Measurements from ENCODE around the gene EXOSC1. TPM values are rescaled to one million over a fixed set of nuclear protein-coding genes. Genes with fewer than 3 reads are reported as not detected.

The EXOSC1 gene
- total RNA-seq, 4 donors from 2014 or later = 24.9 to 54.5 (median 28.0) TPM

DNA sequence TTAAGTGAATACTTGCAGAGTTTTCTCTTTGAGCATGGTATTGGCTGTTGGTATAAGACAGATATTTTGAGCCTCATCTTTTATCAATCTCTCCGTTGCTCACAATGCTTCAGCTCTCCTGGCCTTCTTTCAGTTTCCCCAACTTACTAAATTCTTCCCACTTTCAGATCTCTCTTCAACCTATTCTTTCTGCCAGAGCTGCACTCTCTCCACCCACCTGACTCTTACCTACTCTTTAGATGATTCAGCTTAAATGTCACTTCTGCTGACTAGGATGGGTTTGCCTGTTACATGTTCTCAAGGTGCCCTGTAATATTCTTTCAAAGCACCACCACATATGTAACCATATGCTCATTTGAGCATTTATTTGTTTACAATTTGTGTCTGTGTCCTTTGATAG is 1.6 kb downstream of the EXOSC1 start:
- H3K36me3 ChIP-seq = peaks cover 0 to 44% of the 10 kb centered on the region in 2 donors
- TF ChIP-seq EP300 (IDR thresholded peaks at IDR 0.05) (no peak), POLR2AphosphoS5 (IDR thresholded peaks at IDR 0.05) (no peak), POLR2A (IDR thresholded peaks at IDR 0.05) (no peak)
- TF ChIP-seq, protein P1, sequence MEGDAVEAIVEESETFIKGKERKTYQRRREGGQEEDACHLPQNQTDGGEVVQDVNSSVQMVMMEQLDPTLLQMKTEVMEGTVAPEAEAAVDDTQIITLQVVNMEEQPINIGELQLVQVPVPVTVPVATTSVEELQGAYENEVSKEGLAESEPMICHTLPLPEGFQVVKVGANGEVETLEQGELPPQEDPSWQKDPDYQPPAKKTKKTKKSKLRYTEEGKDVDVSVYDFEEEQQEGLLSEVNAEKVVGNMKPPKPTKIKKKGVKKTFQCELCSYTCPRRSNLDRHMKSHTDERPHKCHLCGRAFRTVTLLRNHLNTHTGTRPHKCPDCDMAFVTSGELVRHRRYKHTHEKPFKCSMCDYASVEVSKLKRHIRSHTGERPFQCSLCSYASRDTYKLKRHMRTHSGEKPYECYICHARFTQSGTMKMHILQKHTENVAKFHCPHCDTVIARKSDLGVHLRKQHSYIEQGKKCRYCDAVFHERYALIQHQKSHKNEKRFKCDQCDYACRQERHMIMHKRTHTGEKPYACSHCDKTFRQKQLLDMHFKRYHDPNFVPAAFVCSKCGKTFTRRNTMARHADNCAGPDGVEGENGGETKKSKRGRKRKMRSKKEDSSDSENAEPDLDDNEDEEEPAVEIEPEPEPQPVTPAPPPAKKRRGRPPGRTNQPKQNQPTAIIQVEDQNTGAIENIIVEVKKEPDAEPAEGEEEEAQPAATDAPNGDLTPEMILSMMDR (IDR thresholded peaks at IDR 0.05) = no peak
- no peak overlapping the region for H3K27ac ChIP-seq
- H3K4me3 ChIP-seq = no peak overlapping the region
- H3K4me1 ChIP-seq = peaks cover 0 to 43% (median 21%) of the 10 kb centered on the region in 3 donors
- H3K27me3 ChIP-seq = no peaks in the 10 kb centered on the region
- no peaks in the 10 kb centered on the region for H3K9me3 ChIP-seq
- ATAC-seq = no peak
- WGBS, 2 donors (ENCODE audit: low coverage in 1 of 2) = 75 to 82% methylated on average over 1 of the region's 1 CpG

DNA sequence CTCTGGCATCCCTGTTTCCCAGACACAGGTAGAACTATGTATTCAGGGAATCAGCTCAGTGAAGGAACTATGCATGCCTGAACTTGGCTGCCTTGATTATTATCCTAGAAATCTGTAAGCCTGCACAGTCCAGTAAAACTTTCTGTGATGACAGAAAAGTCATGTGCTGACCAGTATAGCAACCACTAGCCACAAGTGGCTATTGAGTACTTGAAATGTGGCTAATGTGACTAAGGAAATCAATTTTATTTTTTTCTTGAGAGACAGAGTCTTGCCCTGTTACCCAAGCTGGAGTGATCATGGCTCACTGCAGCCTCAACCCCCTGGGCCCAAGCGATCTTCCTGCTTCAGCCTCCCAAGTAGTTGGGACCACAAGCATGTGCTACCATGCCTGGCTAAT is 3.5 kb downstream of the EXOSC1 start:
- H3K36me3 ChIP-seq = peaks cover 0 to 63% of the 10 kb centered on the region in 2 donors
- H3K27me3 ChIP-seq = no peaks in the 10 kb centered on the region
- H3K4me1 ChIP-seq = peaks cover 0 to 25% (median 12%) of the 10 kb centered on the region in 3 donors
- H3K4me3 ChIP-seq = no peak overlapping the region
- no peak for ATAC-seq
- TF ChIP-seq, protein P1 (IDR thresholded peaks at IDR 0.05) = no peak
- TF ChIP-seq POLR2AphosphoS5 (IDR thresholded peaks at IDR 0.05) (no peak), POLR2A (IDR thresholded peaks at IDR 0.05) (no peak), EP300 (IDR thresholded peaks at IDR 0.05) (no peak)
- WGBS, 2 donors (ENCODE audit: low coverage in 1 of 2) = 88 to 100% methylated on average over 1 of the region's 1 CpG
- H3K27ac ChIP-seq = no peak overlapping the region
- no peaks in the 10 kb centered on the region for H3K9me3 ChIP-seq

DNA sequence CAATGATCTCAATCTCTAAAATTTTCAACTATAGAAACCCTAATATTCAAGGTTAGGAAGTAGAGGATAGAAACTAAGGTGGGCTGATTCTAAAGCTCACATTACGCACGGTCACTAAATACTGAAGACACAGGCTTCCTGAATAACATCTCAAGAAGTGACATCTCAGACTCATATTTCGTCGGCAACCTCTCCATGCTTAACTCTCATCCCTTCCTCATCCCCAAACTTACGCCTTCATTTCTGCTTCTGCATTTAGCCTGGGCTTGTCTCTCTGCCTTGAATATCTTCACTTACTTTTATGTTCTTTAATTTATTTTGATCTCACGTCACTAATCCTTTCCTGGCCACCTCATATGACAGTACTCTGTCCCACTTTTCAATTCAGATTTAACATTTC is 10.6 kb downstream of the EXOSC1 start:
- WGBS, 2 donors (ENCODE audit: low coverage in 1 of 2) = 85 to 93% methylated on average over 5 to 6 of the region's 6 CpGs
- no peak for ATAC-seq

DNA sequence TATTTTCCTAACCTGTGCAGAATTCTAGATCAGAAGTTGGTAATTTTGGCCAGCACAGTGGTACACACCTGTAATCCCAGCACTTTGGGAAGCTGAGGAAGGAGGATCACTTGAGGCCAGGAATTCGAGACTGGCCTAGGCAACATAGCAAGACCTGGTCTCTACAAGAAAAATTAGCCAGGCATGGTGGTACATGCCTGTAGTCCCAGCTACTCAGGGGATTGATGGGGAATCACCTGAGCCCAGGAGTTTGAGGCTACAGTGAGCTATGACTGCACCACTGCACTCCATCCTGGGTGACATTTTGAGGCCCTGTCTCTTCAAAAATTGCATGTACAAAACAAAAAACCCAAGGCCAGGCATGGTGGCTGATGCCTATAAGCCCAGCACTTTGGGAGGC is 11.2 kb downstream of the EXOSC1 start:
- H3K27me3 ChIP-seq = no peaks in the 10 kb centered on the region
- 89 to 100% methylated on average over 1 of the region's 1 CpG for WGBS, 2 donors (ENCODE audit: low coverage in 1 of 2)
- H3K9me3 ChIP-seq = no peaks in the 10 kb centered on the region
- H3K4me3 ChIP-seq = no peak overlapping the region
- peaks cover 9 to 94% of the 10 kb centered on the region in 2 donors for H3K36me3 ChIP-seq
- ATAC-seq = no peak
- peaks cover 0 to 4% (median 0%) of the 10 kb centered on the region in 3 donors for H3K4me1 ChIP-seq
- no peak overlapping the region for H3K27ac ChIP-seq
- TF ChIP-seq POLR2AphosphoS5 (IDR thresholded peaks at IDR 0.05) = no peak
- TF ChIP-seq POLR2A (IDR thresholded peaks at IDR 0.05) = no peak
- TF ChIP-seq, protein P1 (IDR thresholded peaks at IDR 0.05) = no peak
- no peak for TF ChIP-seq EP300 (IDR thresholded peaks at IDR 0.05)

More for the DNA sequence above, 10.6 kb downstream of the EXOSC1 start:
- TF ChIP-seq EP300 (IDR thresholded peaks at IDR 0.05) = no peak
- TF ChIP-seq POLR2A (IDR thresholded peaks at IDR 0.05) = no peak
- no peak for TF ChIP-seq POLR2AphosphoS5 (IDR thresholded peaks at IDR 0.05)
- TF ChIP-seq, protein P1 (IDR thresholded peaks at IDR 0.05) = no peak
- H3K36me3 ChIP-seq = peaks cover 9 to 94% of the 10 kb centered on the region in 2 donors
- H3K27me3 ChIP-seq = no peaks in the 10 kb centered on the region
- H3K9me3 ChIP-seq = no peaks in the 10 kb centered on the region
- no peak overlapping the region for H3K27ac ChIP-seq
- no peaks in the 10 kb centered on the region for H3K4me1 ChIP-seq
- H3K4me3 ChIP-seq = no peak overlapping the region

DNA sequence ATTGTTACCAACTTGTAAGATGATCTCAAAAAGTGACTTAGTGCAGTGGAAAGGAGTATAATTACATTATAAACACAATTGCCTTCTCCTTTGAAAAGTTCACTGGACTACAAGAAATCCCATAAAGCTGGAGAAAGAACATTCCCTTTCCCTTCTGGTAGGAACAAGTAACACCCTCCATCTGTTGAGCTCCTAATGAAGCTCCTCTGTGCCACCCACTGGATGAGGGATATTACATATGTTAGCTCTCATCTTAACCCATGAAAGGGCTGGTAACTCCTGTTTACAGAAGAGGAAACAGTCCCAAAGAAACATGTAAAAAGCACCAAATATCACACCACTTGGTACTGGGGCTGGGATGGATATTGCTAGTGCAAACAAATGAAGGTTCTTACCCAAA is 11.8 kb downstream of the EXOSC1 start:
- Histone ChIP-seq H3K27ac (no peak overlapping the region), H3K27me3 (no peaks in the 10 kb centered on the region), H3K9me3 (no peaks in the 10 kb centered on the region), H3K4me1 (peaks cover 0 to 9% (median 0%) of the 10 kb centered on the region in 3 donors), H3K36me3 (peaks cover 9 to 94% of the 10 kb centered on the region in 2 donors), H3K4me3 (no peak overlapping the region)
- no peak for ATAC-seq
- TF ChIP-seq POLR2AphosphoS5 (IDR thresholded peaks at IDR 0.05) = no peak
- no peak for TF ChIP-seq EP300 (IDR thresholded peaks at IDR 0.05)
- TF ChIP-seq, protein P1 (IDR thresholded peaks at IDR 0.05) = no peak
- no peak for TF ChIP-seq POLR2A (IDR thresholded peaks at IDR 0.05)

Data from gastroesophageal sphincter (tissue), 4 donors.